Measurements from ENCODE around the gene RPRD2.
A peak's percentile ranks its signal among the peaks of the same experiment; 100 is the strongest.

Gene RPRD2

DNA sequence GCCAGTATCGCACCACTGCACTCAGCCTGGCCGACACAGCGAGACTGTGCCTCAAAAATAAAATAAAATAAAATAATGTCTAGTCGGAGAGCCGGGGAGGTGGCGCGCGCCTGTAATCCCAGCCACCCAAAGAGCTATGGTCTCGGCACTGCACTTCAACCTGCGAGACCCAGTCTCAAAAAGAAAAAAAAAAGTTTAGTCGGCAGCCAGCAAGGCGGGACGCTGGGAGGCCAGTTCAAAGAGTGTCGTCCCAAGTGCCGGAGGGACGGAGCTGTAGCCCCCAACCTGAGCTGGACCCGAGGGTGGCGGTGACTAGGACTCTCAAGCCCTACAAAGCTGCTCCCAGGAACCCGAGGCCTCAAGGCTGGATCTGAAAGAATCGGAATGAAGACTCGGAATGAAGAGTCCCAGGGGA is 151.0 kb downstream of the RPRD2 start:
- DNase-seq (ENCODE audit: low spot score), result no peak

DNA sequence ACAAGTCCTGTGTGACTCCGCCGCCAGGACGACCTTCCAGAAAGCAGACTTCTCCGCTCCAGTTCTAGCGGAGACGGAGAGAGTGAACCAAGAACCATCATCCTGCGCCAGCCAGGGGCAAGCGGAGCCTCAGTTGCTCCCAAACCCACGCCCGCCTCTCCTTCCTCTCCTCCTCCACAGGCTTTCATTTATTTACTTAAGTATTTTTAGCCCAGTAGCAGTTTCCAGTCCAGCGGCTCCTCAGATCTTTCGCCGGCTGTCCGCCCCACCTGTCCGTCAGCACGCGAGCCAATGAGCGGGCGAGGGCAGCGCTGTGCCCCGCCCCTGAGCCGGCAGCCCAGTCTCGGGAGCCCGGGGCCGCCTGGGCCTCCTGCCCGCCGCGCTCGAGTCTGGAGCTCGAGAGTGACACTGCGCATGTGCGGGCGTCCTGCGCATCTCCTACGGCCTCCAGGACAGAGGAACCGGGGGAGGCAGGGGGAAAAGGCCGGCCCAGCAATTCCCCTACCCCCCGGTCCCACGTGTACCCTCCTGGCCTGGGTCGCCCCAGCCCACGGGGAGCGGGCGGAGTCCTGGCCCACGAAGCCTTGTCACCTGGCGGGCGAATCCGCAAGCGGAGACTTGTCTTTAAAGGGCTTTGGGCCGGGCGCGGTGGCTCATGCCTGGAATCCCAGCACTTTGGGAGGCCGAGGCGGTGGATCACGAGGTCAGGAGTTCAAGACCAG is 151.5 kb downstream of the RPRD2 start, which contains the start of gene FALEC:
TSS of gene FALEC (plus strand) at position 425 of the 722 bp plus-strand sequence.
- peak; percentile 98 for DNase-seq (ENCODE audit: low spot score)

- DNase-seq (ENCODE audit: low spot score), result peak; percentile 40
These were observed 152.2 kb downstream of the RPRD2 start for GRCh38 chr1:150516050-150516591.

DNA sequence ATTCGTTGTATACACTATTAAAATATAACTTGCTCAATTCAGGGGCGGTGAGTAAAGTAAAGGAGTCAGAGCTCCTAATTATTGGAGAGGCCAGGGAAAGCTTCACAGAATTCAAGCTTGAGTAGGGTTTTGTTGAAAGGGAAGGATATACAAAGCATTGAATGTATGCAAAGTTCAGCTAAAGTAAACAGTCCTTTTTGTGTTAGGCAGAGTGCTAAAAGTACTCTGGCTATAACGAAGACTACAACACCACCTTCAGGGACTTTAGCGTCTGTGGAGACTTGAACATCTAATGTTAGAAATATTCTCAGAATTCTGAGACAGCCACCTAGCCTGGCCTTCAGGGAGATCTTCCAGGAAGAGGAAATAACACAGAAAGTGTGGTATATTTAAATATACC is 152.7 kb downstream of the RPRD2 start:
- DNase-seq (ENCODE audit: low spot score), result no peak

DNA sequence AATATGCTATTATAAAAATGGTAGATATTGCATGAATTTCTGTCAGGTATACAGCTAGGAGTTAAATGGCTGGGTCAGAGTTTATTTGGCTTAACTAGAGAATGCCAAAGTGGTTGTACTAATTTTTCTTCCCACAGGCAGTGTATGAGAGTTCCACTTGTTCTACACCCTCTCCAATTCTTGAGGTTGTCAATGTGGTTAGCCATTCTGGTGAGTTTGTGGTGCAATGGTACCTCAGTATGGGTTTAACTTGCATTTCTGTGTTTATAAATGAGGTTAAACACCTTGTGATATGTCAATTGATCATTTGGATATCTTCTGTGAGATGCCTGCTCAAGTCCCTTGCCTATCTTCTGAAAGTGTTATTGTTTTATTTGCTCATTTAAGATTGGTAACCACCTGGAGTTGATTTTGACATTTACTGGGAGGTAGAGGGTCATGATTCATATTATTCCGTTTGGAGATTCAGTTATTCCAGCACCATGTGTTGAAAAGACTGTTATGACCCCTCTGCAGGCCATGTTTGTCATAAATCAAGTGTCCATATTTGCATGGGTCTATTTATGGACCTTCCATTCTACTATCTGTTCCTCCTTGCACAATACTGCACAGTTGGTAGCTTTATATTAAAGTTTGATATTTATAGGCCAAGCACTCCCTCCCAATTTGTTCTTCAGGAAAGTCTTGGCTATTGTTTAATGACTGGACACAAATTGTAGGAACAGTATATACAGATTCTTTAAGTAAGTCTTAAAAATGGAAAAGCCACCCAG is 157.4 kb downstream of the RPRD2 start:
- no peak for DNase-seq (ENCODE audit: low spot score)

- no peak for DNase-seq (ENCODE audit: low spot score)
These were observed 161.4 kb downstream of the RPRD2 start for GRCh38 chr1:150525348-150525747.

All from Ammon's horn (tissue), 1 donor.